Neuron (in vitro differentiated cells): ENCODE data around the gene RTN4RL1.
"Not testable (repeated sequence)": the region's sequence is repeated elsewhere in the genome, so short reads cannot be mapped to it uniquely, and the experiment has no call there.

Source experiments
- H2AFZ ChIP-seq: one replicate; pipeline ENCODE4 v1.6.1; 2013; ENCODE audit warnings: low read depth, mild to moderate bottlenecking, inconsistent platforms, low read length, moderate library complexity
- H3K27me3 ChIP-seq: one replicate; pipeline ENCODE4 v1.6.1; 2013; ENCODE audit warnings: low read length; ENCODE audit not compliant: insufficient read depth
- H3K36me3 ChIP-seq: one replicate; pipeline ENCODE4 v1.6.1; 2013; ENCODE audit warnings: low read length; ENCODE audit not compliant: insufficient read depth
- H3K4me1 ChIP-seq: one replicate; pipeline ENCODE4 v1.6.1; 2013; ENCODE audit warnings: low read length; ENCODE audit not compliant: insufficient read depth
- H3K4me3 ChIP-seq: 2 replicates; pipeline ENCODE4 v1.5.1; 2013; ENCODE audit warnings: mild to moderate bottlenecking, low read length, moderate library complexity
- H3K9me3 ChIP-seq: one replicate; pipeline ENCODE4 v1.6.1; 2013; ENCODE audit warnings: low read length

RTN4RL1 gene

GRCh38 chr17:1986783-1987451 is 38.2 kb downstream of the RTN4RL1 start:
- H3K27me3 ChIP-seq: peaks cover 2% of the 10 kb centered on the region
- no peak overlapping the region for H3K4me3 ChIP-seq
- H3K36me3 ChIP-seq: no peaks in the 10 kb centered on the region
- H2AFZ ChIP-seq: no peak overlapping the region
- H3K4me1 ChIP-seq: no peaks in the 10 kb centered on the region
- H3K9me3 ChIP-seq: no peaks in the 10 kb centered on the region

- H3K36me3 ChIP-seq: no peaks in the 10 kb centered on the region
- no peak overlapping the region for H2AFZ ChIP-seq
- H3K4me3 ChIP-seq: no peak overlapping the region
- no peaks in the 10 kb centered on the region for H3K4me1 ChIP-seq
- peaks cover 2% of the 10 kb centered on the region for H3K27me3 ChIP-seq
- no peaks in the 10 kb centered on the region for H3K9me3 ChIP-seq
Observed at GRCh38 chr17:1985686-1986085, 39.4 kb downstream of the RTN4RL1 start.

GRCh38 chr17:1985093-1985492 is 40.0 kb downstream of the RTN4RL1 start:
- Histone ChIP-seq H3K36me3 (no peaks in the 10 kb centered on the region), H3K4me1 (no peaks in the 10 kb centered on the region), H2AFZ (no peak overlapping the region), H3K4me3 (no peak overlapping the region), H3K27me3 (peaks cover 2% of the 10 kb centered on the region), H3K9me3 (no peaks in the 10 kb centered on the region)

- not testable (repeated sequence) for H3K4me1 ChIP-seq, H3K9me3 ChIP-seq, H3K36me3 ChIP-seq, H2AFZ ChIP-seq, H3K4me3 ChIP-seq
- H3K27me3 ChIP-seq: peaks cover 13% of the 10 kb centered on the region
Observed at GRCh38 chr17:1982793-1983366, 42.3 kb downstream of the RTN4RL1 start.

GRCh38 chr17:1980665-1981250 is 44.4 kb downstream of the RTN4RL1 start:
- Histone ChIP-seq H3K9me3 (no peaks in the 10 kb centered on the region), H3K27me3 (peaks cover 28% of the 10 kb centered on the region), H3K4me3 (no peak overlapping the region), H3K4me1 (peaks cover 6% of the 10 kb centered on the region), H3K36me3 (no peaks in the 10 kb centered on the region), H2AFZ (no peak overlapping the region)

- peaks cover 34% of the 10 kb centered on the region for H3K27me3 ChIP-seq
- no peak overlapping the region for H3K4me3 ChIP-seq
- no peaks in the 10 kb centered on the region for H3K36me3 ChIP-seq
- no peak overlapping the region for H2AFZ ChIP-seq
- no peaks in the 10 kb centered on the region for H3K9me3 ChIP-seq
- peaks cover 6% of the 10 kb centered on the region for H3K4me1 ChIP-seq
Observed at GRCh38 chr17:1979182-1979985, 45.8 kb downstream of the RTN4RL1 start.

- Histone ChIP-seq H3K4me3 (no peak overlapping the region), H3K9me3 (no peaks in the 10 kb centered on the region), H3K4me1 (peaks cover 6% of the 10 kb centered on the region), H2AFZ (no peak overlapping the region), H3K27me3 (peaks cover 37% of the 10 kb centered on the region), H3K36me3 (no peaks in the 10 kb centered on the region)
Observed at GRCh38 chr17:1978396-1978949, 46.7 kb downstream of the RTN4RL1 start.

GRCh38 chr17:1977583-1978395 is 47.3 kb downstream of the RTN4RL1 start:
- H3K4me3 ChIP-seq: no peak overlapping the region
- H3K4me1 ChIP-seq: peaks cover 6% of the 10 kb centered on the region
- no peaks in the 10 kb centered on the region for H3K36me3 ChIP-seq
- H2AFZ ChIP-seq: no peak overlapping the region
- H3K27me3 ChIP-seq: peaks cover 39% of the 10 kb centered on the region
- no peaks in the 10 kb centered on the region for H3K9me3 ChIP-seq

- H3K36me3 ChIP-seq: no peaks in the 10 kb centered on the region
Observed at GRCh38 chr17:1976683-1977064, 48.5 kb downstream of the RTN4RL1 start.

GRCh38 chr17:1976000-1976682 is 49.0 kb downstream of the RTN4RL1 start:
- peaks cover 12% of the 10 kb centered on the region for H3K4me1 ChIP-seq

More at GRCh38 chr17:1976683-1977064, 48.5 kb downstream of the RTN4RL1 start:
- Histone ChIP-seq H3K4me1 (peaks cover 12% of the 10 kb centered on the region), H3K27me3 (peaks cover 40% of the 10 kb centered on the region), H3K4me3 (no peak overlapping the region), H3K9me3 (no peaks in the 10 kb centered on the region), H2AFZ (no peak overlapping the region)

GRCh38 chr17:1975573-1975972 is 49.6 kb downstream of the RTN4RL1 start:
- Histone ChIP-seq H2AFZ (no peak overlapping the region), H3K4me1 (peaks cover 12% of the 10 kb centered on the region), H3K36me3 (no peaks in the 10 kb centered on the region), H3K4me3 (no peak overlapping the region), H3K9me3 (no peaks in the 10 kb centered on the region), H3K27me3 (peaks cover 40% of the 10 kb centered on the region)

More at GRCh38 chr17:1976000-1976682, 49.0 kb downstream of the RTN4RL1 start:
- Histone ChIP-seq H3K36me3 (no peaks in the 10 kb centered on the region), H3K4me3 (no peak overlapping the region), H3K27me3 (peaks cover 40% of the 10 kb centered on the region), H2AFZ (no peak overlapping the region), H3K9me3 (no peaks in the 10 kb centered on the region)
